Caco-2 (cell line): Measurements from ENCODE around the gene TGFBR2. TPM values are rescaled to one million over a fixed set of nuclear protein-coding genes. Genes with fewer than 3 reads are reported as not detected.

ENCODE experiments used
- BruUV-seq: library from RNA; stranded (reverse); fragments of 400-500 nt; replicated peaks from 2 replicates; lab custom pipeline; 2021; lab: Mats Ljungman, UMichigan
- CTCF ChIA-PET: fragments of 300-600 bp; sonication (Branson Sonifier 250); formaldehyde crosslinking; loops from one replicate; lab custom pipeline; 2022; ENCODE audit warnings: antibody characterized with exemption; lab: Charles Lee
- POLR2A ChIA-PET: fragments of 300-600 bp; sonication (Branson Sonifier 250); formaldehyde crosslinking; loops from one replicate; lab custom pipeline; 2022; ENCODE audit warnings: antibody characterized with exemption; lab: Charles Lee
- DNase-seq, 2 experiments: peaks; one replicate each; pipeline versions ENCODE4 v3.0.0 to v3.0.0-alpha.2; 2020 to 2022
- H3K27me3 ChIP-seq: replicated peaks from 2 replicates; pipeline ENCODE4 v1.6.0; 2011; ENCODE audit warnings: low read length; ENCODE audit not compliant: control insufficient read depth, insufficient read depth
- H3K36me3 ChIP-seq: 2 replicates; pipeline ENCODE4 v1.5.1; 2011; ENCODE audit warnings: low read length; ENCODE audit not compliant: control insufficient read depth, insufficient read depth
- H3K4me1 ChIP-seq: fragments of 250-450 bp; sonication (Bioruptor Pico); 2 replicates; pipeline ENCODE4 v1.5.1; 2020; ENCODE audit warnings: mild to moderate bottlenecking
- H3K4me3 ChIP-seq: 2 replicates; pipeline ENCODE4 v1.5.1; 2011; ENCODE audit warnings: low read depth, mild to moderate bottlenecking, control low read depth, low read length
- H3K9me3 ChIP-seq: fragments of 250-450 bp; sonication (Bioruptor Pico); 2 replicates; pipeline ENCODE4 v1.5.1; 2020; ENCODE audit warnings: mild to moderate bottlenecking, moderate library complexity
- H3K27ac Mint-ChIP-seq: one replicate; pipeline ENCODE4 v1.8.0; 2022; ENCODE audit warnings: mixed read lengths; ENCODE audit not compliant: unreplicated experiment
- H3K27me3 Mint-ChIP-seq: one replicate; pipeline ENCODE4 v1.8.0; 2022; ENCODE audit warnings: mixed read lengths; ENCODE audit not compliant: insufficient read depth, unreplicated experiment
- H3K36me3 Mint-ChIP-seq: one replicate; pipeline ENCODE4 v1.8.0; 2022; ENCODE audit warnings: mild to moderate bottlenecking, mixed read lengths; ENCODE audit not compliant: insufficient read depth, unreplicated experiment
- H3K4me1 Mint-ChIP-seq: one replicate; pipeline ENCODE4 v1.8.0; 2022; ENCODE audit warnings: low read depth, mixed read lengths; ENCODE audit not compliant: unreplicated experiment
- H3K4me3 Mint-ChIP-seq: one replicate; pipeline ENCODE4 v1.8.0; 2022; ENCODE audit warnings: mild to moderate bottlenecking, moderate library complexity, mixed read lengths; ENCODE audit not compliant: unreplicated experiment
- H3K9me3 Mint-ChIP-seq: one replicate; pipeline ENCODE4 v1.8.0; 2022; ENCODE audit warnings: mixed read lengths; ENCODE audit not compliant: unreplicated experiment
- CTCF ChIP-seq, 2 experiments: fragments of 200-600 bp in 1 of 2; IDR thresholded peaks; 1 replicate in 1 of 2; 2 replicates in 1 of 2; pipeline versions ENCODE4 v1.5.1 to v1.8.0; 2011 to 2022; ENCODE audit warnings: antibody characterized with exemption in 1 of 2, control low read depth in 1 of 2, inconsistent platforms in 1 of 2, low read depth in 1 of 2, low read length in 1 of 2, mild to moderate bottlenecking in 1 of 2, moderate library complexity in 1 of 2; ENCODE audit not compliant: insufficient read depth in 1 of 2, severe bottlenecking in 1 of 2, unreplicated experiment in 1 of 2
- intact Hi-C: fragments of 100-400 bp; cut with micrococcal nuclease; formaldehyde crosslinking; loops from one replicate; pipeline ENCODE4 v1.10.0; 2022; ENCODE audit not compliant: unreplicated experiment
- total RNA-seq: library from RNA; stranded (reverse); gene quantifications from 2 replicates; pipeline ENCODE4 v1.2.3, GENCODE V29; 2022

The TGFBR2 gene
- total RNA-seq, 1 experiment from 2014 or later: 40.5 TPM

- Histone ChIP-seq H3K36me3 (no peaks in the 10 kb centered on the region), H3K4me3 (no peak overlapping the region), H3K4me1 (peaks cover 11% of the 10 kb centered on the region; the same call in 1 of the 2 replicates), H3K9me3 (no peaks in the 10 kb centered on the region; the same call in 1 of the 2 replicates), H3K27me3 (no peaks in the 10 kb centered on the region)
- POLR2A ChIA-PET: no interaction called here
- no TSS peak for BruUV-seq
- no peak for TF ChIP-seq CTCF (IDR thresholded peaks at IDR 0.05; ENCODE audit: insufficient read depth in 1 of 2, low read depth in 1 of 2, low read length in 1 of 2, severe bottlenecking in 1 of 2, unreplicated experiment in 1 of 2)
- CTCF ChIA-PET: no interaction called here
- H3K27ac Mint-ChIP-seq: no peak overlapping the region
- H3K9me3 Mint-ChIP-seq: no peaks in the 10 kb centered on the region
- no peaks in the 10 kb centered on the region for H3K36me3 Mint-ChIP-seq
- intact Hi-C loops: no loop called here
- H3K4me3 Mint-ChIP-seq: no peak overlapping the region
- H3K4me1 Mint-ChIP-seq: peaks cover 6% of the 10 kb centered on the region
- DNase-seq: no peak
- no peaks in the 10 kb centered on the region for H3K27me3 Mint-ChIP-seq
These were observed 106.6 kb downstream of the TGFBR2 start for GRCh38 chr3:30712991-30713390.

- H3K27ac Mint-ChIP-seq: no peak overlapping the region
- no peak for TF ChIP-seq CTCF (IDR thresholded peaks at IDR 0.05; ENCODE audit: insufficient read depth in 1 of 2, low read depth in 1 of 2, low read length in 1 of 2, severe bottlenecking in 1 of 2, unreplicated experiment in 1 of 2)
- no TSS peak for BruUV-seq
- CTCF ChIA-PET: no interaction called here
- Histone ChIP-seq H3K4me1 (peaks cover 11% of the 10 kb centered on the region; the same call in 1 of the 2 replicates), H3K4me3 (no peak overlapping the region), H3K27me3 (no peaks in the 10 kb centered on the region), H3K9me3 (no peaks in the 10 kb centered on the region; the same call in 1 of the 2 replicates), H3K36me3 (no peaks in the 10 kb centered on the region)
- H3K27me3 Mint-ChIP-seq: no peaks in the 10 kb centered on the region
- intact Hi-C loops: no loop called here
- H3K4me1 Mint-ChIP-seq: peaks cover 6% of the 10 kb centered on the region
- POLR2A ChIA-PET: no interaction called here
- no peak overlapping the region for H3K4me3 Mint-ChIP-seq
- H3K9me3 Mint-ChIP-seq: no peaks in the 10 kb centered on the region
- no peak for DNase-seq
- H3K36me3 Mint-ChIP-seq: no peaks in the 10 kb centered on the region
These were observed 107.6 kb downstream of the TGFBR2 start for GRCh38 chr3:30713885-30714503.

DNA sequence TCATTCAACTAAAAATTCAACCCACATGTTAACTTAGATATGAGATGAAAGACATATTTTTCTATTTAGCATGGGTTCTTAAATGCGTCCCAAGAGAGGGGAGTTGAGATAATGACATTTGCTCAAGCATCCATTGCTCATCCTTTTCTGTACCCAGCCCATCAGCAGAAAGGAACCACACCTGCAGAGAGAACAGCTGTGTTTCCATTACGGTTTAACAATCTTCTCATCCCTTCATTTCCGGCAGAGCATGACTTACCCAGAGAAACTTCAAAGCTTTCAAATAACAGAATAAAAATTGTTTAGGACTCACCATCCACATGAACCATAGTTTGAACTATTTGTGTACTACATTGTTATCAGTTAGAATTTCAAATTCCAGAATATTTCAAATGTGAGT lies 113.1 kb downstream of the TGFBR2 start:
- Mint-ChIP-seq H3K27me3 (no peaks in the 10 kb centered on the region), H3K36me3 (peaks cover 7% of the 10 kb centered on the region)

More for the DNA sequence above, 113.1 kb downstream of the TGFBR2 start:
- Histone ChIP-seq H3K4me3 (no peak overlapping the region), H3K9me3 (no peaks in the 10 kb centered on the region), H3K4me1 (peaks cover 34% of the 10 kb centered on the region), H3K36me3 (no peaks in the 10 kb centered on the region), H3K27me3 (no peaks in the 10 kb centered on the region)
- no TSS peak for BruUV-seq
- no peak for DNase-seq
- Mint-ChIP-seq H3K27ac (no peak overlapping the region), H3K4me1 (peaks cover 23% of the 10 kb centered on the region), H3K4me3 (no peak overlapping the region), H3K9me3 (peaks cover 15% of the 10 kb centered on the region)
- intact Hi-C loops: no loop called here
- ChIA-PET CTCF (no interaction called here), POLR2A (no interaction called here)
- no peak for TF ChIP-seq CTCF (IDR thresholded peaks at IDR 0.05; ENCODE audit: insufficient read depth in 1 of 2, low read depth in 1 of 2, low read length in 1 of 2, severe bottlenecking in 1 of 2, unreplicated experiment in 1 of 2)
